T-helper 17 cell (primary cell): ENCODE results near the gene CNR1. TPM values are rescaled to one million over a fixed set of nuclear protein-coding genes. Genes with fewer than 3 reads are reported as not detected.
A peak's percentile ranks its signal among the peaks of the same experiment; 100 is the strongest.
"Not testable (repeated sequence)": the region's sequence is repeated elsewhere in the genome, so short reads cannot be mapped to it uniquely, and the experiment has no call there.

Source experiments
- ATAC-seq: fragments of 150-1000 bp; cut with Tn5 transposase; 2 replicates; pipeline ENCODE4 v1.10.0; 2021; ENCODE audit warnings: mild to moderate bottlenecking, moderate library complexity
- DNase-seq, 3 donors: peaks; one replicate each; pipeline versions ENCODE4 v3.0.0 to v3.0.0-alpha.2; 2020 to 2021
- H3K9me3 ChIP-seq: one replicate; pipeline ENCODE4 v1.7.0; 2013; ENCODE audit warnings: low read length, mild to moderate bottlenecking; ENCODE audit not compliant: control insufficient read depth, poor library complexity, severe bottlenecking
- H3K27ac Mint-ChIP-seq: one replicate; pipeline ENCODE4 v1.8.0; 2022; ENCODE audit warnings: mild to moderate bottlenecking, moderate library complexity, mixed read lengths
- H3K27me3 Mint-ChIP-seq: one replicate; pipeline ENCODE4 v1.8.0; 2022; ENCODE audit warnings: mixed read lengths
- H3K36me3 Mint-ChIP-seq: one replicate; pipeline ENCODE4 v1.8.0; 2022; ENCODE audit warnings: low read depth, mixed read lengths
- H3K4me1 Mint-ChIP-seq: one replicate; pipeline ENCODE4 v1.8.0; 2022; ENCODE audit warnings: mild to moderate bottlenecking, mixed read lengths
- H3K4me3 Mint-ChIP-seq: one replicate; pipeline ENCODE4 v1.8.0; 2022; ENCODE audit warnings: mild to moderate bottlenecking, moderate library complexity, mixed read lengths
- total RNA-seq, 4 donors: library from RNA in 2 of 4; stranded (reverse) in 2 of 4; gene quantifications; one replicate each; pipeline ENCODE4 v1.2.3 and lab custom pipeline; 2022 to 2026

The CNR1 gene
- under 1 TPM in 1 of 2 donors, not detected in 1; 0.07 TPM for total RNA-seq
- total RNA-seq (lab: John Stamatoyannopoulos, UW) = 0 reads per million in 2 donors

- H3K4me1 Mint-ChIP-seq = peaks cover 12% of the 10 kb centered on the region
- ATAC-seq = peak; percentile 47
- peaks cover 72% of the 10 kb centered on the region for H3K27me3 Mint-ChIP-seq
- peaks cover 4% of the 10 kb centered on the region for H3K36me3 Mint-ChIP-seq
- no peak within 1 kb of the TSS for H3K27ac Mint-ChIP-seq
- DNase-seq = no peak
- H3K4me3 Mint-ChIP-seq = peak within 1 kb of the TSS; percentile 88
- no peaks in the 10 kb centered on the region for H3K9me3 ChIP-seq
Observed at GRCh38 chr6:88165844-88166492, at the start of gene CNR1. Gene CNR1 (minus strand): TSS chr6:88166347. CDS start chr6:88145274, 21,073 bp downstream.

- no peaks in the 10 kb centered on the region for H3K4me1 Mint-ChIP-seq
- no peak overlapping the region for H3K4me3 Mint-ChIP-seq
- H3K36me3 Mint-ChIP-seq = no peaks in the 10 kb centered on the region
- H3K27ac Mint-ChIP-seq = no peak overlapping the region
- DNase-seq (no peak), ATAC-seq (no peak)
- H3K27me3 Mint-ChIP-seq = peaks cover 26% of the 10 kb centered on the region
- no peaks in the 10 kb centered on the region for H3K9me3 ChIP-seq
Observed at GRCh38 chr6:88211446-88211845, 45.3 kb upstream of the CNR1 start.

- Mint-ChIP-seq H3K27ac (no peak overlapping the region), H3K4me3 (no peak overlapping the region), H3K36me3 (no peaks in the 10 kb centered on the region), H3K27me3 (peaks cover 26% of the 10 kb centered on the region), H3K4me1 (no peaks in the 10 kb centered on the region)
- H3K9me3 ChIP-seq = no peaks in the 10 kb centered on the region
- DNase-seq (no peak), ATAC-seq (no peak)
Observed at GRCh38 chr6:88209301-88209700, 43.2 kb upstream of the CNR1 start.

- no peak for ATAC-seq
- no peak overlapping the region for H3K27ac Mint-ChIP-seq
- no peak for DNase-seq
- H3K4me3 Mint-ChIP-seq = no peak overlapping the region
- no peaks in the 10 kb centered on the region for H3K4me1 Mint-ChIP-seq
- H3K36me3 Mint-ChIP-seq = no peaks in the 10 kb centered on the region
- H3K27me3 Mint-ChIP-seq = peaks cover 26% of the 10 kb centered on the region
- no peaks in the 10 kb centered on the region for H3K9me3 ChIP-seq
Observed at GRCh38 chr6:88208726-88209125, 42.6 kb upstream of the CNR1 start.

- not testable (repeated sequence) for H3K9me3 ChIP-seq, DNase-seq, H3K4me3 Mint-ChIP-seq, H3K36me3 Mint-ChIP-seq, H3K4me1 Mint-ChIP-seq, ATAC-seq, H3K27me3 Mint-ChIP-seq, H3K27ac Mint-ChIP-seq
Observed at GRCh38 chr6:88201734-88202133, 35.6 kb upstream of the CNR1 start.

- ATAC-seq (no peak), DNase-seq (no peak)
- Mint-ChIP-seq H3K4me3 (no peak overlapping the region), H3K27ac (no peak overlapping the region), H3K4me1 (no peaks in the 10 kb centered on the region), H3K27me3 (peaks cover 41% of the 10 kb centered on the region), H3K36me3 (no peaks in the 10 kb centered on the region)
- no peaks in the 10 kb centered on the region for H3K9me3 ChIP-seq
Observed at GRCh38 chr6:88184921-88185320, 18.8 kb upstream of the CNR1 start.

- H3K27me3 Mint-ChIP-seq = peaks cover 51% of the 10 kb centered on the region
- H3K4me1 Mint-ChIP-seq = peaks cover 3% of the 10 kb centered on the region
- no peak overlapping the region for H3K27ac Mint-ChIP-seq
- no peaks in the 10 kb centered on the region for H3K9me3 ChIP-seq
- ATAC-seq = no peak
- H3K4me3 Mint-ChIP-seq = no peak overlapping the region
- no peak for DNase-seq
- H3K36me3 Mint-ChIP-seq = no peaks in the 10 kb centered on the region
Observed at GRCh38 chr6:88183471-88183870, 17.3 kb upstream of the CNR1 start.

- peaks cover 56% of the 10 kb centered on the region for H3K27me3 Mint-ChIP-seq
- H3K27ac Mint-ChIP-seq = no peak overlapping the region
- ATAC-seq (peak; percentile 36), DNase-seq (no peak)
- no peak overlapping the region for H3K4me3 Mint-ChIP-seq
- no peaks in the 10 kb centered on the region for H3K9me3 ChIP-seq
- H3K36me3 Mint-ChIP-seq = no peaks in the 10 kb centered on the region
- H3K4me1 Mint-ChIP-seq = peaks cover 3% of the 10 kb centered on the region
Observed at GRCh38 chr6:88179692-88180091, 13.5 kb upstream of the CNR1 start.

- H3K9me3 ChIP-seq = no peaks in the 10 kb centered on the region
- H3K4me1 Mint-ChIP-seq = peaks cover 3% of the 10 kb centered on the region
- DNase-seq (no peak), ATAC-seq (peak; percentile 41)
- peaks cover 53% of the 10 kb centered on the region for H3K27me3 Mint-ChIP-seq
- H3K36me3 Mint-ChIP-seq = no peaks in the 10 kb centered on the region
- no peak overlapping the region for H3K4me3 Mint-ChIP-seq
- no peak overlapping the region for H3K27ac Mint-ChIP-seq
Observed at GRCh38 chr6:88177961-88178464, 11.9 kb upstream of the CNR1 start.

- no peaks in the 10 kb centered on the region for H3K36me3 Mint-ChIP-seq
- peaks cover 3% of the 10 kb centered on the region for H3K4me1 Mint-ChIP-seq
- H3K4me3 Mint-ChIP-seq = no peak overlapping the region
- no peak overlapping the region for H3K27ac Mint-ChIP-seq
- no peaks in the 10 kb centered on the region for H3K9me3 ChIP-seq
- peaks cover 62% of the 10 kb centered on the region for H3K27me3 Mint-ChIP-seq
- no peak for ATAC-seq
- DNase-seq = no peak
Observed at GRCh38 chr6:88174906-88175305, 8.8 kb upstream of the CNR1 start.

GRCh38 chr6:88171312-88171711 lies 5.2 kb upstream of the CNR1 start:
- H3K9me3 ChIP-seq = no peaks in the 10 kb centered on the region
- H3K4me1 Mint-ChIP-seq = peaks cover 7% of the 10 kb centered on the region
- no peak overlapping the region for H3K27ac Mint-ChIP-seq
- H3K27me3 Mint-ChIP-seq = peaks cover 69% of the 10 kb centered on the region
- H3K36me3 Mint-ChIP-seq = peaks cover 4% of the 10 kb centered on the region
- DNase-seq (no peak), ATAC-seq (no peak)
- H3K4me3 Mint-ChIP-seq = no peak overlapping the region

GRCh38 chr6:88168362-88168761 lies 2.2 kb upstream of the CNR1 start:
- H3K27ac Mint-ChIP-seq = no peak overlapping the region
- H3K4me3 Mint-ChIP-seq = no peak overlapping the region
- H3K4me1 Mint-ChIP-seq = peaks cover 12% of the 10 kb centered on the region
- H3K27me3 Mint-ChIP-seq = peaks cover 70% of the 10 kb centered on the region
- ATAC-seq (no peak), DNase-seq (no peak)
- H3K9me3 ChIP-seq = no peaks in the 10 kb centered on the region
- peaks cover 4% of the 10 kb centered on the region for H3K36me3 Mint-ChIP-seq

- no peak for DNase-seq
- peak overlapping the region; percentile 81 for H3K4me3 Mint-ChIP-seq
- peaks cover 75% of the 10 kb centered on the region for H3K27me3 Mint-ChIP-seq
- peak; percentile 37 for ATAC-seq
- no peak overlapping the region for H3K27ac Mint-ChIP-seq
- peaks cover 4% of the 10 kb centered on the region for H3K36me3 Mint-ChIP-seq
- H3K4me1 Mint-ChIP-seq = peaks cover 12% of the 10 kb centered on the region
- no peaks in the 10 kb centered on the region for H3K9me3 ChIP-seq
Observed at GRCh38 chr6:88167352-88167937, 1.3 kb upstream of the CNR1 start.
